Kidney tubule cell (primary cell): ENCODE results near the gene DLG2.
"Not testable (repeated sequence)": the region's sequence is repeated elsewhere in the genome, so short reads cannot be mapped to it uniquely, and the experiment has no call there.

Experiments used
- DNase-seq: peaks from one replicate; pipeline ENCODE4 v3.0.0-alpha.2; 2018; ENCODE audit warnings: low spot score

Gene DLG2

DNA sequence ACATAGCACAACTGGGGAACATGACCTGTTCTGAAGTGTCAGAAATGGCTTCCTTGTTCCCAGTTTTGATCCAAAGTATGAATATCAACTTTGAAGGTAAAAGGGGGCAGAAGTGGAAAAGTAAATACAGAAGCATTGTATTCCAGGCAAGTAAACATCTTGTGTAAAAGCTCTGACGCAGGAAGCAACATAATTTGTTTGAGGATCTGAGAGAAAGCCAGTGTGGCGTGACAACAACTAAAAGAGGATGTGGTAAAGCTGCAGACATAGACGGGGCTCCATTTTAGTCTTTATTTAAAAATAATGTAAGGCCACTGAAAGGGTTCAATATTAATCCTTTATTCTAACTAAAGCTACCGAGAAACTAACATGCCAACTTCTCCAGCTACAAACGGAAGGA lies 310.2 kb downstream of the DLG2 start:
- no peak for DNase-seq

DNA sequence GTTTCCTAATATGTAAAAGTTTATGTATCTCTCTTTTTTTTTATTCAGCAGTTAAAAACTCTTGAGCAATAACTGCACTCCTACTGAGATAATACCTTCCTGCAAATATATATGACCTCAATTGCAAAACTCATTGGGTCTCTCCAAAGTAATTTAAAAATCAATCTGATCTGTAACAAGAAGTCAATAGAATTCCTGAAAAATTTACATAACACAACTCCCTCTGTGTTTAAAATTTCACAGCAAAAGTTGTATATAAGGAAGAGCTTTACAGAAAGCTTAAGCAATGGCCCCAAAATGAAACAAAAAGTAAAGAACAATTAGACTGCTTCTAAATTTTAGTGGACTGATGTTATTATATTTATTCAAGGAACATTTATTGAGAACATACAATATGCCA lies 313.4 kb downstream of the DLG2 start:
- no peak for DNase-seq

DNA sequence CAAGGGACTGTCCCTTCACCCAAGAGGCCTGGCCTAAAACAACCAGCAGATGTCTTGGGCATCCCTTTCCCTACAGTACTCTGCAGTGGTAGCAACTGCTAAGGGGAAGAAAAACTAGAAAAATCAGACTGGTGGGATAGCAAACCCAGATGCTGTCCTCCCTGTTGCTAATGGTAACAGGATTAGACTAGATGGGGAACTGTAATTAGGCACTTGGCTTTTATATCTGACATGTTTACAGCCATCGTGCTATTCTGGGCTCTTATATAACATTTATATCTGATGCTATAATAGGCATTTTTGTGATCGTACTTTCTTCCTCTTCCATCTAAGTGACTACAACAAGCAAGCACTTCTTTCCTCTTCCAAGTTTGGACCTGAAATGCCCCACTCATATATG lies 316.7 kb downstream of the DLG2 start:
- no peak for DNase-seq

DNA sequence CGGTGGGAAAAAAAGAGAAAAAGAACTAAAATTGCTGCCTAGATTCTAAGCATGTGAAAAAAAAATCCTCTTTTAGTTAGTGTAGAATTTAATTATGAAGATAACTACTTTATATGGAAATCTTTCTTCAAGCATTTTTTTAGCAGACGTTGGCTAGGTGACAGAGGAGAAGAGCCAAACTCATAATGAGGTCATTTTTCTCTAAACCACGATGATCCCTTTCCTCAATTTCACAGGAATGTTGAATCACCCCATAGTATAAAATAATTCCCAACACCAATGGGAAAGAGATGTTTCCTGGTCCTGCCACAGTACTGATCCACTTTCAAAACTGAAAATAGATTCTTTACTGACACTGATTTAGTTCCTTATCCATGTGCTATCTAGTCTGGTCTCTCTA lies 319.8 kb downstream of the DLG2 start:
- peak; percentile 57 for DNase-seq

DNA sequence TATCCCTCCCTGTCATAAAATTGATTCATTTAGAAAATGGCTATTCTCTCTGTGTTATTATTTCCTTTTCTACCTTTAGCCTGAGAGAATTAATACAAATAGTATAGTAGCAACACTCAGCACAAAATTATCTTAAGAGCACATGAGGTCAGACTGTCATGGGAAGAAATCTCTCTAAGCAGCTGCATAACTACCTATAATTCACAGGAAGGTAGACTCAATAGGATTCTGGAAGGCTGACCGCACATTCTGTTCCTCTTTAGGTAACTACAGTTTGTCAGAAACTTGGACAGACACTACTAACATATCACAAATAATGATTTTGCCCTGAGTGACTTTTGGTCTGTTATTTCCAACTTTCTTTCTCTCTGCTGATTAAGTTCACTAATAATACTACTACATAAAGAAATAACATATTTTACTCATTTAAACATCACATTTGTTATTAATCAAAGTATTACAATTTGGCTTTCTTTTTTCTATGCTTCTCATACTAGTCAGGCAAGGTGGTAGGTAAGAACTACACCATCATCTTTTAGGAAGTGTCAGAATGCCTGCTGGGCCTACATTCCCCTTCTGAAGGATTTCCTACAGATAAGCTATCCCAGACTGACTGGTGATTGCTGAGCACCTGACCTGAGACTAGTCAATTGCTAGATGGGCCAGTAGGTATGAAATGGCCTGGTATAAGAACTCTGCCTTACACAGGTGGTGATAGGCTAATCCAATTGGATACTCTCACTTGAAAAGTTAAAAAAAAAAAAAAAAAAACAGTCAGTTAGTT lies 325.1 kb downstream of the DLG2 start:
- DNase-seq = no peak

DNA sequence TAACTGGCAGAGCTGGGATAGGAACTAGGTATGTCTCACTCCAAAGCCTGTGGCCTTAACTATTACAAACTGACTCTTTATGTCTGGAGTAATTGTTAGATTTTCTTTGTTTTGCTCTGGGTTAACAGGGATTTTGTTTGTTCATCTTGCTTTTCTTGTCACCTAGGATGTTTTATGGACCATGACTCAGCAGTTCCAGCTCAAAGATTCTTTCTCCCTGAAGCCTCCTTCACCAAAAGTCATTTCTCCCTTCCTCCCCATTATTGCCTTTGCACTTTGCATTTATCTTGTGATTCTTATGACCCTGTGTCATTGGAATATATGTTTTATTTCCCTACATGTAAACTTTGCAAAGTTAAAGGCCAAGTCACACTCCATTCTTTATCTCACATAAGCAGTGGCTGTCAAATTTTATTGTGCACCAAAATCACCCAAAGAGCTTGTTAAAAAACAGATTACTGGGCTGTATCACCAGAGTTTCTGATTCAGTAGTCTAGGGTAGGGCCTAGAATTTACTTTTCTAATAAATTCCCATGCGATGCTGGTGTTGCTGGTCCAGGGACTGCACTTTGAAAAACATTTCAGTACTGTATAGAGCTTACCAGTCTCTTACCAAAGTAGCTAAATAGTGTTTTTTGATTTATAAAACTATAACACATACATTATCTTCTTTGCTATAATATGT lies 327.7 kb downstream of the DLG2 start:
- DNase-seq = peak; percentile 77

DNA sequence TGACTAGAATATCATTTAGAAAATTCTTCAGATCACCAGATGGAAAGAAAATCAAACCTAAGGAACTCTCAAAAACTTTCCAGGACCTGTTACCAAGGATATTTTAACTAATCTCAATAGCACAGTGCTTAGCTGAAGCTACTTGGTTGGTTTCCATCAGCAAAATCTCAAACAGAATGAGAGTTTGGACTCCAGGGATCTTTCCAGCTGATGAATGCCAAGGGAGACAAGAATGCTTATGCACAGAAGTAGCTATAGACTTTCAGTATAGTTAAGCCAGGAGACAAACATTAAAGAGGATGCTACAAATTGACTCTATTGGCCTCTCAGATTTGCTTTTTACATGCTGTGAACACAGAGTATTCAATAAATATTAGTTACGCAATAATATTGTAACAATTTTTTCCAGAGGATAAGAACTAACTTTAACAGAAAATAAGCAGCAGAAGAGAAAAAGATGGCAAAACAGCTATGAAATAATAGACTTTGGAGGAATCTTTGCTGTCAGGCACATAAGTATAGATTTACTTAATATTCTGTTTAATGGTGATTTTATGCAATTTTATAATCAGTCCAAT lies 331.4 kb downstream of the DLG2 start:
- no peak for DNase-seq

DNA sequence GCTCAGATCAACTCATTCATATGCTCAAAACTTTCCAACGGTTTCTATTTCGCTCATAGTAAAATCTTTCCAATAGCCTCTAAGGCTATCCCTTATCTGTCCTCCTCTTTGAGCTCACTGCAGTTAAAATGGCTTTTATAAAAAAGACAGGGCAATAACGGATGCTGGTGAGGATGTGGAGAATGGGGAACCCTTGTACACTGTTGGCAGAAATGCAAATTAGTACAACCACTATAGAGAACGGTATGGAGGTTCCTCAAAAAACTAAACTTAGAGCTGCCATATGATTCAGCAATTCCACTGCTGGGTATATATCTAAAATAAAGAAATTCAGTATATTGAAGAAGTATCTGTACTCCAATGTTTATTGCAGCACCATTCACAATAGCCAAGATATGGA lies 345.6 kb downstream of the DLG2 start:
- no peak for DNase-seq

DNA sequence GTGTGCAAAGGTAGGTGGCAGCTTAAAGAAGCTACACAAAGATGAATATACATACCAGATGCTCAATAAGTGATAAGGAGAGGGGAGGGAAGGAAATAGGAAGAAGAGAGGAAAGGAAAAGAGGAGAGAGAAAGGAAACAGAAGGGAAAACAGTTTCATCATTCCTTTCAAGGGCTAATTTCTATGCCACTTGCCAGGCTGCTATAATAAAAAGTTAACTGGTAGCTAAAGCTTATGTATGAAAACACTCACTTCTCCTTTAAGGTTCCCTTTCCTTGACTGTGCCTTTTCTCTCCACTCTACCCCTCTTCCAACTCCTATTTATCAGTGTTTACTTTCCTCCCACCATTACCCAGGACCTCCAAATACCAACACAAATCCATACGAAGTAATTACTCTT lies 347.9 kb downstream of the DLG2 start:
- no peak for DNase-seq

DNA sequence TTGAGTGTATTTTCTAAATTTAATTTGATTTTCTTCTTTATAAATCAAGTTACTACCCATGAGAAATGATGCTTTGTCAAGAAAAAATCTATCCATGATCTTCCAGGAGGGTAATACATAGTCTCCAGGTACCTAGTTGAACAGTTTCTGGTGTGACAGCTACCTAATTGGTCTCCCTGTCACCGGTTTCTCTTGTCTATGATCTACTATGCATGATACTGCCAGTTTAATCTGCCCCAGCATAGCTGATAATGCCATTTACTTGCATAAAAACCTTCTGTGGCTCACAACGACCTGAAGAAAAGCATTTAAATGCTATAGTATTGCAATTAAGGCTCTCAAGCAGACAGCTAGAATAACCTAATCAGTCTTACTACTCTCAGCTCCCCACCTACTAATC lies 349.5 kb downstream of the DLG2 start:
- DNase-seq = no peak

DNA sequence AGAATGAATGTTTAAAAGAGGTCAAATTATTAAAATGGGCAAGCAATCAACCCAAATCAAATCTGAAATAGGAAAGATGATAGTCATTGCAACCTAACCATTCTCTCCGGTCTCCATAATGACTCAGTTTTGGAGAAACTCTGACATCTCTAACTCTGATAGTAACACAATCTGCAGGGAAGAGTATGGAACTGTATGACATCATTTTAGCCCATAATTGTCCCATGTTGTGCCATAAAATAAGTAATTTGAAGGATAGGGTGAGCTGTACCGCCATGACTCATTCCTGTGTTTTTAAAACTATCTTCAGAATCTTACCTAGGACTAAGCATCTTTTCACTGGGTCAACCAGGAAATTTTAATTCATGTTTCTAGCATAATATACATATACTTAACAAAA lies 350.8 kb downstream of the DLG2 start:
- no peak for DNase-seq

DNA sequence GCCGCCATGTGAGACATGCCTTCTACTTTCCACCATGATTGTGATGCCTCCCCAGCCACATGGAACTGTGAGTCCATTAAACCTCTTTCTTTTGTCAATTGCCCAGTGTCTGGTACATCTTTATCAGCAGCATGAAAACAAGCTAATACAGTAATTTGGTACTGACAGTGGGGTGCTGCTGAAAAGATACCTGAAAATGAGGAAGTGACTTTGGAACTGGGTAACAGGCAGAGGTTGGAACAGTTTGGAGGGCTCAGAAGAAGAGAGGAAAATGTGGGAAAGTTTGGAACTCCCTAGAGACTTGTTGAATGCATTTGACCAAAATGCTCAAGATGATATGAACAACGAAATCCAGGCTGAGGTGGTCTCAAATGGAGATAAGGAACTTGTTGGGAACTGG lies 356.8 kb downstream of the DLG2 start:
- not testable (repeated sequence) for DNase-seq

DNA sequence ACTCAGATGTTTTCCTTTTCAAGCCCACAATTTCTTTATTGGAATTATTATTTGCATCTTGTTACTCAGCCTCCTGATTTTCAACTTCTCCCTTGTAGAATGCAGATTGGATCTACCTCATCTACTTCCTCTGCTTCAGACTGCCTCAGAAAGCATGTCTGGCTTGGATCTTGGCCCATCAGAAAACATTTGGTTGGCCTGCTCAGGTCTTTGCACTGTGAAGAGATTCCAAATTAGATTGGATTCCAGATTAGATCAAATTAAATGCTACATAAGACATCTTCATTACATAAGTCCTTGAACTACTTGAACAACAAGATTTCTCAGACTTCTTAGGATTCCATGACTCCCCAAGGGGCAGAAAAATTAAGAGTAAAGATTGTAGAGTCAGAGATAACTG lies 358.0 kb downstream of the DLG2 start:
- DNase-seq = no peak

DNA sequence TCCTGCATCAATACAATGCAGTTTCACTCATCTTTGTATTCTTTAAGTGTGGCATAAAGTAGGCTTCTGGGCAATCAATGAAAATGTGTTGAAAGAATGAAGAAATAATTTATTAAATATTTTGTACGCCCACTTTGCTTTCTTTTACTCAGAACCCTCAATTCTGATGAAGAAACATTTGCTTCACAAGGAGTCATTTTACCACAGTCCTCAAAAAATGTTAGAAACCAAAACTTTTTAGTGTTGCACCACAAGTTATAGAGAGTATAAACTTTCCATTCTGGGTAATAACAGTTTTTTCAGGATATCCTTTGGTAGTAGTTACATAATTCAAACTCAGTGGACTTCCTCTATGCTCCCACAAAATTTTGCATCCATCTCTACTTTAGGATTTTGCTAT lies 360.5 kb downstream of the DLG2 start:
- no peak for DNase-seq

DNA sequence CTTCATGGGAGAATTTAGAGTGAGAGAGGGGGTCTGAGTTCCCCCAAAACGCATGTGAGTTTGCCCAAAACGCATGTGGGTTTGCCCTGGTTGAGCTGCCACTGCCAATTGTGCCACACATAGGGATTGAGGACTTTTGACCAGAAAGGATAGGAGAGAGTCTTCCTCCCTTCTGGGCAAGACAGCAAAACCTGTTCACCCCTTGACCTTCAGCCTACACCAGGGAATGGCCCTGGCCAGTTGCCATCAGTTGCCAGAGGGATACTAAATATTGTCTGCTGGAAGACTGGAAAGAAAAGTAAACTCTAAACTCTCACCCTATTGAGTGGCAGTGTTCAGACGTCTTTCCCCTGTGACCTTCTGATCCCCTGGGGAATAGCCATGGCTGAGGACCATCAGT lies 363.8 kb downstream of the DLG2 start:
- DNase-seq = no peak

DNA sequence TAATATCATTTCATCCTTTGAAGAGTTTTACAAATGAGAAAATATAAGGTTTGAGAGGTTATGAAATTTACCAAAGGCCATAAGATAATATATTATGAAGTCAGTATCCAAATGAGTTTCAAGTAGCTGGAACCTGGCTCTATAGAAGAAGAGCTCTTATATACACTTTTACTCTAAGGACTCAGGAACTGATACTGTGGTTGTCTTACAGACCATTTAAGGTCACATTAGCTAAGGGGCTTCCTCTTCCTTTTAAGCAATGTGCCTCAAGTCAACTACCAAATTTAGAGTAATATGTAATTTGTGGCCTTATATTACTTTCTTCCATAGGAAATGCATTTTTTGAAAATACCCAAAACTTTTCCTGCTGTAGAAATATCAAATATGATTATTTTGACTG lies 369.3 kb downstream of the DLG2 start:
- DNase-seq = no peak

DNA sequence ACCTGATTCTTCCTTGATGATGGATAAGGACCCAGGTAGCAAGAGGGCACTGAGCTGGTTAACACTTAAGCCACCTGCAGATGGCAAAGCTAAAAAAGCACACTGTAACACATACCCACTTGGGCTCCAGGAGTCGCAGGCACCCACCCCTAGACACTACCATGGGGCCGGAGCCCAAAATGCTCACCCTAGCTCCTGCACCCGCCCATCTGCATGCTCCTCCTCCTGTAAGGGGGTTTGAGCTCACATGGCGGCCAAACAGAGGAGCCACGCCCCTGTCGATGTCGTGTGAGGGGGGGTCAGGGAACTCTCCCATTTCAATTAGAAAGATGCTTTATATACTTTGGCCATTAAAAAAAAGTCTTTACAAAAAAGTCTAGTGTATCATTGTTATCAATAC lies 370.7 kb downstream of the DLG2 start:
- no peak for DNase-seq

DNA sequence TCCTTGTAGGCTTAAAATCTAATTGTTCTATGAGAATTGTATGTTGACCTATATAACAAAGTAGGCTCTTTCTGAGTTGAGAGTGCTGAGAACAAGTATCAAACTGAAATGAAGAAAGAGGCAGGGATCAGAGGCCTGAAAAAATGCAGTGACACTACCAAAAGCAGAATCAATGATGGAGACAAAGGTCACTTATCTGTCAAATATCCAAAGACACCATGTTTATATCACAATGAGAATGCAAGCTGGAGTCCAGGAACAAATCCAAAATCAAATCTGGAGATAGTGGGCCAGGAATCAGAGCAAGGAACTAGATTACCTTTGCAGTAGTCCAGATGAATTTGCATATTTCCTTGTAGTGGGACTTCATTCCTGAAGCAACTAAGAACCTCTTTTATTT lies 377.7 kb downstream of the DLG2 start:
- DNase-seq = no peak

DNA sequence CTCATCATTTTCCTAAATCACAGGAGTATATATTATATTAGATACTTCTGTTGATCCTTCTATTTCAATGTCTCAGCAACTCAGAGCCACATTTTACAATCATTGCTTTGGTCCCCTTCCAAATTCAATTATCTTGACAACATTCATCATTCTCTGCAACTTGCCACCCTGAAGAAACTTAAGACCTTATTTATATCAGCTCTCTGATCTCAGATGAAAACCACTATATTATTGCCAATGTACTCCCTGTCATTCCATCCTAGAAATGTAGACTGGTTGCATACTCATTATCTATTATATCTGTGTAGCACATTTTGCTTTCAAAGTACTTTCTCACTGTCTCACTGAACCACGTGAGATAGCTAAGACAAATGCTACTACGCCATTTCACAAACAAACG lies 379.3 kb downstream of the DLG2 start:
- no peak for DNase-seq

DNA sequence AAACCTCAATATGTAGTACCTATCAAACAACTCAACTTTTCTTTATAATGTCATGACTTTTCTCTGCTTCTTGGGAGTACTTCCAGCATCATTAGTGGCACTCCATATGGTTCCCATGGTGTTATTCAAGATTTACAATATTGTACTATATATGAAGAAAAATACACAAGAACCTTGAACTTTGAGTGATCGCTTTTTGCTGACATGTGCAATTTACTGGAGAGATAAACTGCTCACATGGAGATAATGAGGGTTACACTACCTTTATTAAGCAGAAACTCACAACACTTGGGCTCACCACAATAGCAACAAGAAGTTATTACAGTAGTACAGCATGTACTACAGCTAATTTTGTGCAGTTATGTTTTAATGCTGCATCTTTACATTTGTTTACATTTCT lies 388.2 kb downstream of the DLG2 start:
- no peak for DNase-seq

DNA sequence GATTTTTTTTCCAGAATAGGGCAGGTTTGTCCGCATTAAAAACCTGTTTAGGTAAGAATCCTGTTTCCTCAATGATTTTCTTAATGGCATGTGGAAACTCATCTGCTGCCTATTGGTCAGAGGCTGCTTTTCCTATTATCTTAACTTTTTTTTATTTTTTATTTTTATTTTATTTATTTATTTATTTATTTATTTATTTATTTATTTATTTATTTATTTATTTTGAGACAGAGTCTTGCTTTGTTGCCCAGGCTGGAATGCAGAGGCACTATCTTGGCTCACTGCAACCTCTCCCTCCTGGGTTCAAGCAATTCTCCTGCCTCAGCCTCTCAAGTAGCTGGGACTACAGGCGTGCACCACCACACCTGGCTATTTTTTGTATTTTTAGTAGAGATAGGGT lies 389.1 kb downstream of the DLG2 start:
- DNase-seq = not testable (repeated sequence)

DNA sequence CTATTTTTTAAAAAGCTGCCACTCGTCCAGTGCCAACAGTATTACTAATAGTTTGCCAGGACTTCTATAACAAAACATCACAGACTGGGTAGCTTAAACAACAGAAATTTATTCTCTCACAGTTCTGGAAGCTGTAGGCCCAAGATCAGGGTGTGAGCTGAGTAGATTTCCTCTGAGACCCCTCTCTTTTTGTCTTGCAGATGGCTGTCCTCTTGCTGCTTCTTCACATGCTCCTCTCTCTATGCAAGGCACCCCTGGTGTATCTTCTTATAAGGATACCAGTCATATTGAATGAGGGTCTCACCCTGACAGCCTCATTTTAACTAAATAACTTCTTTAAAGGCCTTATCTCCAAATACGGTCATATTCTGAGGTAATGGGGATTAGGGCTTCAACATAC lies 390.9 kb downstream of the DLG2 start:
- DNase-seq = no peak

DNA sequence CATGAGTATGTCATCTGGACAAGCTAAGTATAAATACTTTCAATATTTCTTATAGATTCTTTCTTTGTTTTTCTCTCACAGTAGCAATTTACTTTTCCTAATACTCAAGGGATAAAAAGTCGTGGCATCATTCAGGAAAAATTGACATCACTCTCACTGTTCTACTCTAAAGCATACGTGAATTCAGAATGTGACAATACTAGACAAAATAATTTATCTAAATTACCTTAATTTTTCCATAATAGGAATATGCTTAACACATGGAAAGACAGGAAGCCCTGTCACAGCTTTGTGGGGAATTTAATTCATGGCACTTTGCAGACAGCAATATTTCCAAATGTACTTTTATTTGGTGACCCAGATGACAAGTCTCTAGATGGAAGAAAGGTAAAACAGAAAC lies 394.6 kb downstream of the DLG2 start:
- no peak for DNase-seq

DNA sequence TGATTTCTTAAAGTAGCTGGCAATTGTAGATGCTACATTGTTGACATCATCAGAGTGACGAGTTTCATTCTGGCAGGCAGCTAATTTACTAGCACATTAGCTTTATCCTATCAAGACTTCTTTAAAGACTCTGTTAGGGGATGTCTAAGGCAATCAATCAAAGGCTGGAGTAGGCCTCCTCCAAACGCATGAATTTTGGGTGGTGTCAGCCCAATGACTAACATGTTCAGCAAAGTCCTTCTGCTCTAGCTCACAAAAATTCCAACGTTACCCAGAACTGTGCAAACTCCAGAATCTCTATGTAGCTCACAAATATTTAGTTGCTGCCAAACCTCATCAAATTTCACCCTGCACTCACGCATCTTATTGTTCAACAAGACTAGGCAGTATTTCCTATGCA lies 395.6 kb downstream of the DLG2 start:
- no peak for DNase-seq
